ENCODE data around the gene DENND4B. TPM values are rescaled to one million over a fixed set of nuclear protein-coding genes. Genes with fewer than 3 reads are reported as not detected.
A peak's percentile ranks its signal among the peaks of the same experiment; 100 is the strongest.

DENND4B gene
- total RNA-seq, 1 experiment from 2014 or later: 41.3 TPM

GRCh38 chr1:153922972-153923925 lies 23.3 kb downstream of the DENND4B start, which contains the start of gene GATAD2B:
Gene GATAD2B, minus strand, starts transcription at chr1:153922972. Its CDS starts 94,625 bp downstream, at chr1:153828347.
- H3K9me3 ChIP-seq (ENCODE audit: insufficient read depth, low read depth): no peaks in the 10 kb centered on the region
- POLR2A ChIA-PET (ENCODE audit: unreplicated experiment): interaction anchor here (0.5 to 0.7 kb wide), 7 partner anchors 12 to 355 kb away, joined by 3 to 15 read pairs (median 5); partner anchors contain the start of gene SLC39A1
- H3K27ac ChIP-seq: peak within 1 kb of the TSS; percentile 76
- CTCF ChIA-PET: interaction anchor here (0.6 to 0.8 kb wide), 2 partner anchors 13 to 23 kb away, joined by 4 read pairs; no protein-coding TSS in a partner anchor
- no peaks in the 10 kb centered on the region for H3K27me3 ChIP-seq (ENCODE audit: insufficient read depth, low read depth)
- intact Hi-C loops (cut with micrococcal nuclease; ENCODE audit: unreplicated experiment): loop anchor here (1.0 to 10.0 kb wide), 2 partner anchors 35 to 118 kb away; partner anchors contain the start of gene CRTC2
- TSS peak; percentile 94 for BruUV-seq (replicated peaks)
- H3K36me3 ChIP-seq (ENCODE audit: low read depth): no peaks in the 10 kb centered on the region; the same call in 1 of the 2 replicates
- DNase-seq: peak; percentile 99
- peak within 1 kb of the TSS; percentile 86 for H2AFZ ChIP-seq
- peak within 1 kb of the TSS; percentile 75 for H3K4me3 ChIP-seq
- TF ChIP-seq CTCF (conservative IDR thresholded peaks at IDR 0.05) (no peak), EZH2 (IDR thresholded peaks at IDR 0.05; ENCODE audit: low read depth) (no peak)
- H3K4me2 ChIP-seq: peak within 1 kb of the TSS; percentile 87
- peaks cover 15% of the 10 kb centered on the region; the same call in 1 of the 2 replicates for H3F3A ChIP-seq (ENCODE audit: insufficient read depth, low read depth)
- H3K9me2 ChIP-seq (ENCODE audit: insufficient read depth): no peaks in the 10 kb centered on the region
- peaks cover 39% of the 10 kb centered on the region for H3K79me2 ChIP-seq (ENCODE audit: low read depth)
- H4K20me1 ChIP-seq (ENCODE audit: insufficient read depth): peaks cover 35% of the 10 kb centered on the region
- H3K4me1 ChIP-seq (replicated peaks; ENCODE audit: insufficient read depth): peaks cover 32% of the 10 kb centered on the region

GRCh38 chr1:153922076-153922971 lies 24.2 kb downstream of the DENND4B start:
- intact Hi-C loops (cut with micrococcal nuclease; ENCODE audit: unreplicated experiment): loop anchor here (10.0 kb wide), 1 partner anchor 118 kb away; no protein-coding TSS in a partner anchor
- Histone ChIP-seq H3K27ac (peak overlapping the region; percentile 49), H3K27me3 (ENCODE audit: insufficient read depth, low read depth) (no peaks in the 10 kb centered on the region), H3F3A (ENCODE audit: insufficient read depth, low read depth) (peaks cover 15% of the 10 kb centered on the region; the same call in 1 of the 2 replicates), H3K36me3 (ENCODE audit: low read depth) (no peaks in the 10 kb centered on the region; the same call in 1 of the 2 replicates), H3K9me3 (ENCODE audit: insufficient read depth, low read depth) (no peaks in the 10 kb centered on the region), H3K4me2 (peak overlapping the region; percentile 87), H3K4me1 (replicated peaks; ENCODE audit: insufficient read depth) (peaks cover 32% of the 10 kb centered on the region), H2AFZ (peak overlapping the region; percentile 76; the same call in 1 of the 2 replicates), H4K20me1 (ENCODE audit: insufficient read depth) (peaks cover 44% of the 10 kb centered on the region), H3K79me2 (ENCODE audit: low read depth) (peaks cover 49% of the 10 kb centered on the region), H3K4me3 (peak overlapping the region; percentile 70), H3K9me2 (ENCODE audit: insufficient read depth) (no peaks in the 10 kb centered on the region)
- ChIA-PET CTCF (interaction anchor here (0.7 kb wide), 1 partner anchor 356 kb away, joined by 4 read pairs; no protein-coding TSS in a partner anchor), POLR2A (ENCODE audit: unreplicated experiment) (interaction anchor here (0.6 to 0.7 kb wide), 5 partner anchors 41 to 1014 kb away, joined by 3 to 12 read pairs (median 4); partner anchors contain the start of genes PMVK and RPS27)
- peak; percentile 7 to 53 for DNase-seq
- no TSS peak for BruUV-seq (replicated peaks)
- no peak for TF ChIP-seq CTCF (conservative IDR thresholded peaks at IDR 0.05)
- TF ChIP-seq EZH2 (IDR thresholded peaks at IDR 0.05; ENCODE audit: low read depth): no peak
